ENCODE results near the gene GLIPR2. TPM values are rescaled to one million over a fixed set of nuclear protein-coding genes. Genes with fewer than 3 reads are reported as not detected.

The GLIPR2 gene
- total RNA-seq, 1 experiment from 2014 or later = 0.96 TPM

DNA sequence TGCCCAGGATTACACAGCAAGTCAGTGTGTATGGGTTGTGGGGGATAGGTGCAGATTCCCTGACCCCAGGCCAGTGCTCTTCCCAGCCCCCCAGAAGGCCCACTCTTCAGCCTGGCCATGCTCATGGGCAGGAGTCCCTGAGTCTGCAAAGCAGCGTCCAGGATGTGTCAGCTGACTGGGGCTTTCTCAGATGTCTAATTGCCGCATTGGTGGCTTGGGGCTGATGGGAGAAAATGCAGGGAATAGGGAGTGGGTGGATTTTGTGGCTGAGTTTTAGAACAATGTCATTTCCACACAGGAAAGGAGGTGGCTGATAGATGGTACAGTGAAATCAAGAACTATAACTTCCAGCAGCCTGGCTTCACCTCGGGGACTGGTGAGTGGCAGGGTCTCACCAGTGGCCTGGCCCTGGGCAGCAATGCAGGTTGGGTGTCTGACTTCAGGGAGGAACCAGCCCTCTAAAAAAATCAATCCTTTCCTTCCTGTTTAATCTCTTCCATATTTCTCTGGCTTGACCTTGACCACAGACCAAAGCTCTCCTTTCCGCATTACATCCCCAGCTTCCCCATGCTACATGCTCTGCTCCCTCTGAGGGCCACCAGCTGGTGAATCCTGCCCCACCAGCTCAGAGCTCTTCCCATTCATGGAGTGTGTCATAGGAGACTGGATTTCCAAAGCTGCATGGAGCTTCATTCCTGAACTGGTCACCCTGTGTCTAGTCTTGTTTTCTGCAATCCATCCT lies 14.2 kb downstream of the GLIPR2 start:
- Mint-ChIP-seq H3K9me3 (ENCODE audit: unreplicated experiment) (peaks cover 4% of the 10 kb centered on the region), H3K27me3 (ENCODE audit: insufficient read depth, unreplicated experiment) (peaks cover 7% of the 10 kb centered on the region), H3K4me3 (ENCODE audit: unreplicated experiment) (no peak overlapping the region), H3K27ac (ENCODE audit: low read depth, unreplicated experiment) (no peak overlapping the region), H3K36me3 (ENCODE audit: insufficient read depth, unreplicated experiment) (no peaks in the 10 kb centered on the region), H3K4me1 (ENCODE audit: insufficient read depth, unreplicated experiment) (no peaks in the 10 kb centered on the region)
- TF ChIP-seq, protein P1, sequence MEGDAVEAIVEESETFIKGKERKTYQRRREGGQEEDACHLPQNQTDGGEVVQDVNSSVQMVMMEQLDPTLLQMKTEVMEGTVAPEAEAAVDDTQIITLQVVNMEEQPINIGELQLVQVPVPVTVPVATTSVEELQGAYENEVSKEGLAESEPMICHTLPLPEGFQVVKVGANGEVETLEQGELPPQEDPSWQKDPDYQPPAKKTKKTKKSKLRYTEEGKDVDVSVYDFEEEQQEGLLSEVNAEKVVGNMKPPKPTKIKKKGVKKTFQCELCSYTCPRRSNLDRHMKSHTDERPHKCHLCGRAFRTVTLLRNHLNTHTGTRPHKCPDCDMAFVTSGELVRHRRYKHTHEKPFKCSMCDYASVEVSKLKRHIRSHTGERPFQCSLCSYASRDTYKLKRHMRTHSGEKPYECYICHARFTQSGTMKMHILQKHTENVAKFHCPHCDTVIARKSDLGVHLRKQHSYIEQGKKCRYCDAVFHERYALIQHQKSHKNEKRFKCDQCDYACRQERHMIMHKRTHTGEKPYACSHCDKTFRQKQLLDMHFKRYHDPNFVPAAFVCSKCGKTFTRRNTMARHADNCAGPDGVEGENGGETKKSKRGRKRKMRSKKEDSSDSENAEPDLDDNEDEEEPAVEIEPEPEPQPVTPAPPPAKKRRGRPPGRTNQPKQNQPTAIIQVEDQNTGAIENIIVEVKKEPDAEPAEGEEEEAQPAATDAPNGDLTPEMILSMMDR (IDR thresholded peaks at IDR 0.05; ENCODE audit: unreplicated experiment) = no peak
- CTCF ChIA-PET = interaction anchor here (1.0 kb wide), 2 partner anchors 16 to 49 kb away, joined by 3 to 7 read pairs; no protein-coding TSS in a partner anchor
- intact Hi-C loops (cut with micrococcal nuclease) = no loop called here
- no TSS peak for BruUV-seq (replicated peaks)
- POLR2A ChIA-PET = interaction anchor here (3.5 kb wide), 1 partner anchor 40 kb away, joined by 15 read pairs; the partner anchor contains the start of gene CLTA
- no peak for DNase-seq (ENCODE audit: unreplicated experiment)

DNA sequence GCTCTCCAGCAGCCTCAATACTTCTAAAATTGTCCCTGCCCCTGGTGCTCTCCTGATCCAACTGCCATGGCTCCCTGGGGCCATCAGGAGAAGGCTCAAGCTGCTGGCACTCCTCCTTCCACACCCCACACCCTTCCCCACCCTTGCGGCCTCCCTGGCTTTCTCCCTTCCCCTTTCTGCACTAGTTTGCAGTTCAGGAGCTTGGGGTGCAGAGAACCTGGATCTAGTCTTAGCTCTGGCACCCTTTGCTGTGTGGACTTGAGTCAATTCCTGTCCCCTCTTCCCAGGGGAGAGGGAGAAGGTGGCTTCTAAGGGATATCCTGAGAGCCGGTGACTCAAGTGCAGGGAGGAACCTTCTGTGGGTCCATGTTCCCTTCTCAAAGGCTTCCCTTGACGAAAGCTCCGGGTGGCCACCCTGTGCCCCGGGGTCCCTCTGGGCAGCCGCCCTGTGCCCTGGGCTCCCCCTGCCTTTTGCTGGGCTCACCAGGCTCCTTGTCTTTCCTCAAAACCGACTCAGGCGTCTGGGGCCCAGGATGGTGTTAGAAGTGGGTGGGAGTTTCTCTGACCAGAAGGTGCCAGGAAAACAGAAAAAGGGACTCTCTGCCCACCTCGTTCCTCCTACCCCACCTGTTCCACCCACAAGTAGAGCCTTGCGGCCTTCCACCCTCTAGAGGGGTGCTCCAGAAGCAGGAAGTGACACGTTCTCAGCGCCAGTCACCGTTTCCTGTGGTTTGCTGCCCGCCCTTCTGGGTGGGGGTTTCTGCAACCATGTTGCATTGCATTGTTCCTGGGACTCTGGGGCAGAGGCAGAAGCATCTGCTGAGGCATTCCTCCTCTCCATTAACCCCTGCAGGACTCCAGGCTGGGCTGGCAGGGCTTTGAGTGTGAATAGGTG lies 15.0 kb downstream of the GLIPR2 start:
- no peak overlapping the region for H3K4me3 Mint-ChIP-seq (ENCODE audit: unreplicated experiment)
- no peaks in the 10 kb centered on the region for H3K9me3 Mint-ChIP-seq (ENCODE audit: unreplicated experiment)
- DNase-seq (ENCODE audit: unreplicated experiment) = peak; percentile 48
- H3K4me1 Mint-ChIP-seq (ENCODE audit: insufficient read depth, unreplicated experiment) = no peaks in the 10 kb centered on the region
- ChIA-PET CTCF (interaction anchor here (0.7 to 1.5 kb wide), 4 partner anchors 14 to 50 kb away, joined by 3 to 7 read pairs (median 4); no protein-coding TSS in a partner anchor), POLR2A (interaction anchor here (1.2 kb wide), 1 partner anchor 39 kb away, joined by 3 read pairs; the partner anchor contains the start of gene CLTA)
- intact Hi-C loops (cut with micrococcal nuclease) = no loop called here
- no TSS peak for BruUV-seq (replicated peaks)
- H3K27me3 Mint-ChIP-seq (ENCODE audit: insufficient read depth, unreplicated experiment) = no peaks in the 10 kb centered on the region
- TF ChIP-seq, protein P1 (IDR thresholded peaks at IDR 0.05; ENCODE audit: unreplicated experiment) = no peak
- H3K27ac Mint-ChIP-seq (ENCODE audit: low read depth, unreplicated experiment) = no peak overlapping the region
- H3K36me3 Mint-ChIP-seq (ENCODE audit: insufficient read depth, unreplicated experiment) = no peaks in the 10 kb centered on the region

DNA sequence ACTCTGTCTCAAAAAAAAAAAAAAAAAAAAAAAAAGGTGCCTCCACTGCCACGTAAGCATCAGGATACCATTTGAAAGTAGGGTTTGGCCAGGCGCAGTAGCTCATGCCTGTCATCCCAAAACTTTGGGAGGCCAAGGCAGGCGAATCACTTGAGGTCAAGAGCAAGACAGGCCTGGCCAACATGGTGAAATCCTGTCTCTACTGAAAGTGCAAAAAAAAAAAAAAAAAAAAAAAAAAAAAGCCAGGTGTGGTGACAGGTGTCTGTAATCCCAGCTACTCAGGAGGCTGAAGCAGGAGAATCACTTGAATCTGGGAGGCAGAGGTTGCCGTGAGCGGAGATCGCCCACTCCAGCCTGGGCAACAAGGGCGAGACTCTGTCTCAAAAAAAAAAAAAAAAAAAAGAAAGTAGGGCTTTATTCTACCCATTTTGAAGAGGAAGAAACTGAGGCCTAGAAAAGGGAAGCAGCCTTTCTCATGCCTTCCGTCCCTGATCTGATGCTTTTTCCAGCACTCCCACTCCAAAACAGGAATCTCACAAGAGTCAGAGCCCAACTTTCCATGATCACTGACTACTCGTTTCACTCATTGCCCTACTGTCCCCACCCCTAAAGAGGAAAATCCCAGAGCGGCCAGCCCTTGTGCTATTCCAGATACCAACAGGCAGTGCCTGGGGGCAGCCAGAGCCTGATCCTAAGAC lies 16.4 kb downstream of the GLIPR2 start:
- Mint-ChIP-seq H3K9me3 (ENCODE audit: unreplicated experiment) (no peaks in the 10 kb centered on the region), H3K4me3 (ENCODE audit: unreplicated experiment) (no peak overlapping the region), H3K27ac (ENCODE audit: low read depth, unreplicated experiment) (no peak overlapping the region), H3K36me3 (ENCODE audit: insufficient read depth, unreplicated experiment) (no peaks in the 10 kb centered on the region), H3K27me3 (ENCODE audit: insufficient read depth, unreplicated experiment) (no peaks in the 10 kb centered on the region), H3K4me1 (ENCODE audit: insufficient read depth, unreplicated experiment) (no peaks in the 10 kb centered on the region)
- TF ChIP-seq, protein P1 (IDR thresholded peaks at IDR 0.05; ENCODE audit: unreplicated experiment) = no peak
- CTCF ChIA-PET = interaction anchor here (0.7 to 1.5 kb wide), 4 partner anchors 9 to 19 kb away, joined by 3 to 5 read pairs (median 4); no protein-coding TSS in a partner anchor
- intact Hi-C loops (cut with micrococcal nuclease) = no loop called here
- no TSS peak for BruUV-seq (replicated peaks)
- POLR2A ChIA-PET = interaction anchor here (1.2 kb wide), 1 partner anchor 38 kb away, joined by 3 read pairs; the partner anchor contains the start of gene CLTA
- DNase-seq (ENCODE audit: unreplicated experiment) = no peak

Measured in MCF 10A (cell line).